Measurements from ENCODE around the gene GRIK3.

DNA sequence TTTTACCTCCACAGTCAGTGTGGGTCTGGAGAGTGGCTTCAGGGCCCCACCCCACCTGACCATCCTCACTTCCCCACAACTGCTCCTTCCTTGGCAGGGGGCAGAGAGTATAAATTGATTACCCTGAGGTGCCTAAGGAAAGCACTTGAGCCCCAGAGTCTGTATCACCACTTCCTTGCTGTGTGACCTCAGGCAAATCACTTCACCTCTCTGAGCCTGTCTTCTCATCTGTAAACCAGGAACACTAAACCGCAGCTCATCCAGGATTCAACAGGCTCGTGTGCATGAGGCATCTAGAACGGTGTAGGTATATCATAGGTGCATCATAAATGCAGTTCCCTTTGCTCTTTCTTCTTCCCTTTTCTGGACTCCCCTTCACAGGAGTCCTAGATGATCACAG is 43.4 kb downstream of the GRIK3 start:
- TF ChIP-seq CTCF (conservative IDR thresholded peaks at IDR 0.05; ENCODE audit: low read length) = no peak
- TF ChIP-seq EZH2phosphoT487 (IDR thresholded peaks at IDR 0.05; ENCODE audit: borderline replicate concordance, low read depth, low read length) = no peak

Measured in OCI-LY7 (cell line).